GM18526 (cell line): ENCODE results near the gene ST3GAL6.

Experiments
- POLR2A ChIP-seq: IDR thresholded peaks from 3 replicates; pipeline ENCODE4 v1.6.1; 2011; ENCODE audit not compliant: insufficient read length; ENCODE audit errors: extremely low read depth

Gene ST3GAL6

DNA sequence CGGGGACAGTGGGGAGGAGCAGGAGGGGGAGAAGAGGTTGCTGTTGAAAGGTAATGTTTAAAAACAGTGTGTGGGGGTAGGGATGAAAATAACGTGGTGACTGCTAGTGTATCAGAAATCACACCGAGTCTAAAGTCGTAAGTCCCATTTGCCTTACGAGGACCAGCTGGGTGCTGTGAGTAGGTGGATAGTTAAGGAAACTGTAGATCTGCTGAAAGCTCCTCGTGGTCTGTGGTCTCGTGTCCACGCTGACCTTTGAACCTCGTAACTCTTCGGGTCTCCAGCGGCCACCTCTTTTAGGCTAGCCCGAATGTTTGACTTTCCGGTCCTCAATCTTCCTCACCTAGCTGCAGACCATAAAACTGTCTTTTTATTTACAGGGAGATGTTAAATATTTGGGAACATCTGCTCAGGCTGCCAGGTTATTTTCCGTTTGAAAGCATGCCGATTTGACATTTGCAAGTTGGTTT is 29.3 kb upstream of the ST3GAL6 start:
- no peak for TF ChIP-seq POLR2A

DNA sequence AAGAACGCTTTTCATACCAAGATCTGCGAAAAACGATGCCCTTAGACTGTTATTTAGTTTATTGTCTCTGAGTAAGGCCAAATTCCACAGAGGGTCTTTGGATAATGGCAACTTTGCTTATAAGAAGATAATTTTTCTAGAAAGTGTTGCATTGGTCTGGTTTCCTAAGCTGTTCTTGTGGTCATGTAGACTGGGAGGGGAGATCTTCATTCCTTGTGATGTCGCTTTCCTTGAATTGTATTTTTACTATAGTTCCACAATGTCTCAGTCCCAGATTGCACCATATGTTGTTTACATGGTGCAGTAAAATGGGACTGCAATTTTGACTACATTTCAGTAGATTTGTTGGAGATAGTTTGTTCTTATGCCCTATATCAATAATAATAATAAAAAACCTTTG is 28.8 kb upstream of the ST3GAL6 start:
- TF ChIP-seq POLR2A, result no peak

DNA sequence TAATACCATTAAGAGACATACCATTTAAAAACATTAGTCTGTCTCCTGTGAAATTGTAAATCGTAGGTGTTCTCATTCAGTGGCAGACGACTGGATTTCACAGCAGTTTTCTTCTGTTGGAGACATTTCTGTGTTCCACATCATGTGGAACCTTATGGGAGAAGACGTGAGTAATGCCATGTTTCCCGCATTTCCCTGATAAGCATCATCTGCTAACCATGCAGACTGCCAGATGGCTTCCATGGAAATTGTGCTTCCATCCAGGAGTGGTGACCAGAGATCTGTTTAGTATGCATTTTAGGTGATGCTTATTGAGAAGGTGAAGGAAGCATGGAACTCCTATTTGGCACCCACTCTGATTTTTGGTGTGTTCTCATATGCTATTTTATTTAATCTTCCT is 28.4 kb upstream of the ST3GAL6 start:
- TF ChIP-seq POLR2A, result no peak

GRCh38 chr3:98735296-98735695 is 27.8 kb upstream of the ST3GAL6 start:
- no peak for TF ChIP-seq POLR2A

- no peak for TF ChIP-seq POLR2A
Measured at GRCh38 chr3:98735761-98736269, 27.3 kb upstream of the ST3GAL6 start.

GRCh38 chr3:98737301-98737700 is 25.8 kb upstream of the ST3GAL6 start:
- no peak for TF ChIP-seq POLR2A

DNA sequence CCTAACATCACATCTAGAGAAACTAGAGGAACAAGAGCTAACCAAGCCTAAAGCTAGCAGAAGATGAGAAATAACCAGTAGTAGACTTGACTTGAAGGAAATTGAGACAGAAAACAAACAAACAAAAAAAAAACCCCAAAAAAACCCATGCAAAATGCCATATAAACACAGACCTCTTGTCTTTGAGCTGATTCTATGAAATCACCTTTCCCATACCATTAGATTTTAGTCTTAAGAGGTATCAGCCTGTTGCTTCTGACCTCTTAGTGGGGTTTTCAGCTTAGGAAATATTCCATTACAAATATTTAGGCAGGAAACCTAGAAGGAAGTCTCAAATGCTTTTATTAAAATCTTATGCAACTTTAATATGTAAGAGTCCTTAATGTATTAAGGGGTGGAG is 23.9 kb upstream of the ST3GAL6 start:
- TF ChIP-seq POLR2A, result no peak

GRCh38 chr3:98740324-98740723 is 22.8 kb upstream of the ST3GAL6 start:
- no peak for TF ChIP-seq POLR2A

GRCh38 chr3:98741121-98741716 is 21.9 kb upstream of the ST3GAL6 start:
- no peak for TF ChIP-seq POLR2A

- no peak for TF ChIP-seq POLR2A
Measured at GRCh38 chr3:98743071-98743470, 20.1 kb upstream of the ST3GAL6 start.

- no peak for TF ChIP-seq POLR2A
Measured at GRCh38 chr3:98744283-98744682, 18.9 kb upstream of the ST3GAL6 start.

DNA sequence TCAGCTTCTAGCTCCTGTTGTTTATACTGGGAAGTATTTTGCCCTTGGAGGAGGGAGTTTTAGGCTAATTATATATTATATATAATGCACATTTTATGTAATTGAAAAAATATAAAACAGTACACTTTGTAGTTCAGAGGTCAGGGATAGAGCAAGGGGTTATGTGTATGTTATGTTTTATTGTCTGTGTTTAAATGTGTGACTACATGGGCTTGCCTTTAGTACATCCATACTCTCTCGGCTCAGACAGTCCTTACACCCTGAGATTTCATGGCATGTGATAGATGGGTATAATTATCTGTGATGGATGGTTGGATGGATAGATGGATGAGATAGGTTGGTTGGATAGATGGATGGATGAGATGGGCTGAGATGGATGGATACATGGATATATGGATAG is 17.4 kb upstream of the ST3GAL6 start:
- TF ChIP-seq POLR2A, result no peak

GRCh38 chr3:98746122-98746521 is 17.0 kb upstream of the ST3GAL6 start:
- no peak for TF ChIP-seq POLR2A

DNA sequence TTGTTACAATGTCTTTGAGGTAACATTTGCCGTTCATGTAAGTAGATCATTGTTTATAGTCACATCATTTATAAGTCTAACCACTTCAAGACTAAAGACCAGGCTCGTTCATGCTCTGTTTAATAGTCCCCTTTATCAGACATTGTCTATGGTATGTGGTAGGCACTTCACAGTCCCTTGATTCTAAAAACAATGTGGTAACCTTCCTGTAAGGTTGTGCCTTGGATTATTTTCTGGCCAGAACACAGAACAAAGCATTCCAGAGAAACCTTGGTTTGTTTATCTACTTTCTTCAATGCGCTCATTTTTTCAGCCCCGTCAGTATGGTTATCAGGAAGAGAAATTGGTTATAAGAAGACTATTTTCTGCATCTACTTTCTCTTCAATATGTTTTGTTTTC is 16.3 kb upstream of the ST3GAL6 start:
- no peak for TF ChIP-seq POLR2A

DNA sequence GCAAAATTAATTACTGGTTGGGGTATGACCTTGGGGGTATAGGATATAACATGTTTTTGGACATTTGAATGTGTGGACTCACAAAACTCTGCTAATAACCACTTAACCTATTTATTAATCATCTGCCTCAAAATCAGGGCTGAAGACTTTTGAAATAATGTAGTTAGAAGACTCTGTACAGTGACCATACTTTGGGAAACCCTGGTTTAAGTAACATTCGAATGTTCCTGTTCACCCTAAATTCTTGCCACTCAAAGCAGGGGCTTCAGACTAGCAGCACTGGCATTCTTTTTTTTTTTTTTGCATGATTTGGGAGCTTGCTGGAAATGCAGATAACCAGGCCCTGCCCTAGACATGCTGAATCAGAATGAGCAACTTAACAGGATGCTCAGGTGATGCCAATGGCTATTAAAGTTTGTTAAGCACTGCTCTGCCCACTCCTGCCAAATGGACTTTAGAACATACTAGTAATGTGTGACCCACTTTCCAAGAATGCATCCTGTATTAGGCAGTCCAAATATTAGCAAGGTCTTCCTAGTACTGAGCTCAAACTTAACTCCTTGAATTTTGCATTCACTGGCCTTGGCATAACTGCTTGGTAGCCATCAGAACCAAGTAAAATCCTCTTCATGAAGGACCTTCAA is 12.7 kb upstream of the ST3GAL6 start:
- TF ChIP-seq POLR2A, result no peak

DNA sequence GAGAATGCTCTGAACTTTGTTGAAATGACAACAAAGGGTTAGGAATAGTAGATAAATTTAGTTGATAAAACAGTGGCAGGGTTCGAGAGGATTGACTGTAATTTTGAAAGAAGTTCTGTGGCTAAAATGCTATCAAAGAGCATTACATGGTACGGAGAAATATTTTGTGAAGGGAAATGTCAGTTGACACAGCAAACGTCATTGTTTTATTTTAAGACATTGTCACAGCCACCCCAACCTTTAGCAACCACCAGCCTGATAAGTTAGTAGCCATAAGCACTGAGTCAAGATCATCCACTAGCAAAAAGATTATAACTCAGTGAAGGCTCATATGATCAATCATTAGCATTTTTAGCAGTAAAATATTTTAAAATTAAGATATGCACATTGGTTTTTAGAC is 8.7 kb upstream of the ST3GAL6 start:
- TF ChIP-seq POLR2A, result no peak

- TF ChIP-seq POLR2A, result no peak
Measured at GRCh38 chr3:98755601-98756000, 7.5 kb upstream of the ST3GAL6 start.
